Testis (tissue), 2 donors: ENCODE measurements around the gene SOWAHA.

ENCODE experiments used
- POLR2A ChIP-seq: fragments of 450-650 bp; IDR thresholded peaks from one replicate; pipeline ENCODE4 v1.6.1; 2017; ENCODE audit warnings: antibody characterized with exemption, mild to moderate bottlenecking, moderate library complexity
- TF ChIP-seq, protein P1 (sequence below), 3 experiments: fragments of 450-650 bp in 2 of 3; fragments of 200-600 bp in 1 of 3; sonication (generic) in 1 of 3; IDR thresholded peaks; one replicate each; pipeline ENCODE4 v1.5.1; 2016 to 2019; ENCODE audit warnings: antibody characterized with exemption in 3 of 3, mild to moderate bottlenecking in 2 of 3, moderate library complexity in 1 of 3

DNA sequence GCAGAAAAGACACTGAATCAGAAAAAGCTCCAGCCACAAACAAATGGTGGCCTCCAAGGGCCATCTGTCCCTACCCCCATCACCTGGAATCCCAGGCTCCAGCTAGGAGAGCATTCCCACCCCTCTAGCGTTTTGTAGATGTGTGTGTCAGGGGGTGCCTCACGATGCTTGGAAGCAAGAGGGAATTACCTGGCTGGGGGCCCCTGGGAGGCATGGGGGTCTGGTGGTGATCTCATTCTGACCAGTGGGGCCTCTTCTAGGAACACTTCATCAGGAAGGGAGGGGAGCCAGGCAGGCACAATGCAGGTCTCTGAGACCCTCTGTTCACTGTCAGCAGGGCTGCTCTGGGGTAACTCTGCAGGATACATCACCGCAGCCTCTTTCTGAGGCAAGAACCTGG, 11.3 kb downstream of the SOWAHA start:
- TF ChIP-seq, protein P1, sequence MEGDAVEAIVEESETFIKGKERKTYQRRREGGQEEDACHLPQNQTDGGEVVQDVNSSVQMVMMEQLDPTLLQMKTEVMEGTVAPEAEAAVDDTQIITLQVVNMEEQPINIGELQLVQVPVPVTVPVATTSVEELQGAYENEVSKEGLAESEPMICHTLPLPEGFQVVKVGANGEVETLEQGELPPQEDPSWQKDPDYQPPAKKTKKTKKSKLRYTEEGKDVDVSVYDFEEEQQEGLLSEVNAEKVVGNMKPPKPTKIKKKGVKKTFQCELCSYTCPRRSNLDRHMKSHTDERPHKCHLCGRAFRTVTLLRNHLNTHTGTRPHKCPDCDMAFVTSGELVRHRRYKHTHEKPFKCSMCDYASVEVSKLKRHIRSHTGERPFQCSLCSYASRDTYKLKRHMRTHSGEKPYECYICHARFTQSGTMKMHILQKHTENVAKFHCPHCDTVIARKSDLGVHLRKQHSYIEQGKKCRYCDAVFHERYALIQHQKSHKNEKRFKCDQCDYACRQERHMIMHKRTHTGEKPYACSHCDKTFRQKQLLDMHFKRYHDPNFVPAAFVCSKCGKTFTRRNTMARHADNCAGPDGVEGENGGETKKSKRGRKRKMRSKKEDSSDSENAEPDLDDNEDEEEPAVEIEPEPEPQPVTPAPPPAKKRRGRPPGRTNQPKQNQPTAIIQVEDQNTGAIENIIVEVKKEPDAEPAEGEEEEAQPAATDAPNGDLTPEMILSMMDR (IDR thresholded peaks at IDR 0.05) = no peak
- TF ChIP-seq POLR2A = no peak
